C4-2B (cell line): ENCODE results near the gene PTPRN2.

Source experiments
- H3K27ac ChIP-seq: fragments of 450-650 bp; 2 replicates; pipeline ENCODE4 v1.5.1; 2017
- ZFX ChIP-seq: fragments of 450-650 bp; IDR thresholded peaks from 2 replicates; pipeline ENCODE4 v1.6.1; 2017
- TF ChIP-seq, protein P1 (sequence below): fragments of 450-650 bp; conservative IDR thresholded peaks from 2 replicates; pipeline ENCODE4 v1.5.1; 2017; ENCODE audit warnings: mild to moderate bottlenecking

PTPRN2 gene

DNA sequence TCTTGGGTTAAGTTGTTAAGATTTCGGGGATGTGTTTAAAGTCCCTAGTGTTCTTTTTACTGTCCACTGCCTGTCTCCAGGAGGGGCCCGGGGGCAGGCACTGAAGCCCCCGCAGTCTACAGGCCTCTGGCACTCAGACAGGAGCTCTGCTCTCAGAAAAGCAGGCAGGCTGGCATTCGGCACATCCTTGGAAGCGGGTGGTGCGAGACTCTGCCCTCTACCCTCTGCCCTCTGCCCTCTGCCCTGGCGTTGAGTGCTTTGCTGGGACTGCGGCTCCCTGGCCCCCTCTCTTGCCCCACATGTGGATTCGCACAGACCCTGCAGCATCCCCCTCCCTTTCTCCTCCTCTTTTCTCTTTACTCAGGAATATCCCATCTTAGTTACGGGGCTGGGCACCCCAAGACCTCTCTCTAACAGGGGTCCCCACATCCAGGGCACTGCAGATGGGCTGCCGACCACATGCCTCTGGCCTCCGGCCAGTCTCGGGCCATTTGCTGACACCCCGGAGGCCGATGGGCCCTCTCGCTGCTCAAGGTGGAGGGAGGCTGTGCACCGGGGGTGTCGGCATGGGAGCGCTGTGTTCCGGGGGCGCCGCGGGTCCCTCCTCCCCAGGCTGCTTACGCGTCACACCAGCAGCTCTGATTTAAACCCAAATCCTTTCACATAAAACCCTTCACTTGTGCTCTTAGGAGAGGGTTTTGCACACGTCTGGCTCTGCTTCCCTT, 770.9 kb downstream of the PTPRN2 start:
- H3K27ac ChIP-seq: no peak overlapping the region
- TF ChIP-seq ZFX: no peak
- TF ChIP-seq, protein P1, sequence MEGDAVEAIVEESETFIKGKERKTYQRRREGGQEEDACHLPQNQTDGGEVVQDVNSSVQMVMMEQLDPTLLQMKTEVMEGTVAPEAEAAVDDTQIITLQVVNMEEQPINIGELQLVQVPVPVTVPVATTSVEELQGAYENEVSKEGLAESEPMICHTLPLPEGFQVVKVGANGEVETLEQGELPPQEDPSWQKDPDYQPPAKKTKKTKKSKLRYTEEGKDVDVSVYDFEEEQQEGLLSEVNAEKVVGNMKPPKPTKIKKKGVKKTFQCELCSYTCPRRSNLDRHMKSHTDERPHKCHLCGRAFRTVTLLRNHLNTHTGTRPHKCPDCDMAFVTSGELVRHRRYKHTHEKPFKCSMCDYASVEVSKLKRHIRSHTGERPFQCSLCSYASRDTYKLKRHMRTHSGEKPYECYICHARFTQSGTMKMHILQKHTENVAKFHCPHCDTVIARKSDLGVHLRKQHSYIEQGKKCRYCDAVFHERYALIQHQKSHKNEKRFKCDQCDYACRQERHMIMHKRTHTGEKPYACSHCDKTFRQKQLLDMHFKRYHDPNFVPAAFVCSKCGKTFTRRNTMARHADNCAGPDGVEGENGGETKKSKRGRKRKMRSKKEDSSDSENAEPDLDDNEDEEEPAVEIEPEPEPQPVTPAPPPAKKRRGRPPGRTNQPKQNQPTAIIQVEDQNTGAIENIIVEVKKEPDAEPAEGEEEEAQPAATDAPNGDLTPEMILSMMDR: no peak

DNA sequence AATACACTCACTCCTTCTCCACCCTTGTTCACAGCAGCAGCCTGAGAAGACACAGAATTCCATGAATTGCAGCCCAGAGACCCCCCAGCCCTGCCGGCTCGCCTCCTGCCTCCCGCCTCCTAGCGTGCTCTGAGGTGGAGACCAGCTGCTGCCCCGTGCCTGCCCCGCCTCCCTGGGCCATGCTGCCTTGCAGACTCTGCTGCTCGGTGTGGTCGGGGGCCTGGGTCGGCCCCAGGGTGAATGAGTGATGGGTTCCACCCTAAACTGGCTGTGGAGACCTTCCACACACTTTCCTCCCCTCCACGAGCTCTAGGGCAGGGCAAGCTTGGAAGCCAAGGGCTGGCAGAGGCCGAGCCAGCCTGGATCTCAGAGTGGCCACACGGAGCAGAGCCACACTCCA, 771.5 kb downstream of the PTPRN2 start:
- no peak overlapping the region for H3K27ac ChIP-seq
- TF ChIP-seq, protein P1: no peak
- TF ChIP-seq ZFX: no peak

DNA sequence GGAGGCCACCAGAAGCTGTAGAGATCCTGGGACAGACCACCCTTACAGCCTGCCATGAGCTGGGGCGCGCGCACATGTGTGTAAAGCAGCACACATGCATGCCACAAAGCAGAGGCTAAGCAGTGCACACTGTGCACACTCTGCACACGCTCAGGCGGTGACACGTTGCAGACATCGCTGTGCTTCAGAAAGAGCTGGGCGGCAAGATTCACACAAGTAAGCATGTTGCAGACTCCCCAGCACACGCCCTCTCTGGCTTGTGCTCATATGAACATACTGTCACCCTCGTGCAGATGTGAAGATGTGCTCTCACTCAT, 772.0 kb downstream of the PTPRN2 start:
- TF ChIP-seq, protein P1: no peak
- TF ChIP-seq ZFX: no peak
- H3K27ac ChIP-seq: no peak overlapping the region

DNA sequence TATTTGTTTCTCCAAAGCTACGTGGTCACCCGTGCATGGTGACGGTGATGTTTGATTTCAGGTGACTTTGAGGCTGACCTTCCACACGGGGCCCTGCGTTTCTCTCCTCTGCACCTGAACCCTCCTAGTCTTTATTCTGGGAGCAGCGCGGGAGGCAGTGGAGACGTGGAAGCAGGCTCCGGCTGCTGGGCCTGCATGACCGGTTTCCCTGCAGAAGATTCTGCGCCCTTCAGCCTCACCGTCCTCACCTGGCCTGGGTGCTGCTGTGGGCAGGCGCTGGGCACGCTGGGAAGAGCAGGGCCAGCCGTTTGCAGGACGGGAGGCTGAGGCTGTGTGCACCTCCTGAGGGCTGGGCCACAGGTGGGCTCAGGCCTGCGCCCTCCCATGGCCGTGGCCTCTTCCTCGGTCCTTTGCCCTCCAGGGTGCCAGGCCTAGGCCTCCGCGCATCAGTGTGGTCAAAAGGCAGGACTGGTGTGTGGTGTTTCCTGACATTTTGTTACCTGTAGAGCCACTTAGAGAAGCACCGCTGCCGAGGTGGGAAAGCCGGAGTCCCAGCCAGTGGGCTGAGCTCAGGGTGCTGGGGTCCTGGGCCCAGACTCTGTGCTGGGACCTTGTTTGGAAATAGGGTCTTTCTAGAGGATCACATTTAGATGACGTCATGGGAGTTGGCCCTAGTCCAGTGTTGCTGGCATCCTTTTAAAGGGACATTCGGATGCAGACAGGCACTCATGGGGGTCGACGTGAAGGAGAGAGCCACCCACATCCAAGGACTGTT, 772.5 kb downstream of the PTPRN2 start:
- TF ChIP-seq, protein P1: no peak
- no peak for TF ChIP-seq ZFX
- peak overlapping the region; percentile 1; the same call in 1 of the 2 replicates for H3K27ac ChIP-seq

DNA sequence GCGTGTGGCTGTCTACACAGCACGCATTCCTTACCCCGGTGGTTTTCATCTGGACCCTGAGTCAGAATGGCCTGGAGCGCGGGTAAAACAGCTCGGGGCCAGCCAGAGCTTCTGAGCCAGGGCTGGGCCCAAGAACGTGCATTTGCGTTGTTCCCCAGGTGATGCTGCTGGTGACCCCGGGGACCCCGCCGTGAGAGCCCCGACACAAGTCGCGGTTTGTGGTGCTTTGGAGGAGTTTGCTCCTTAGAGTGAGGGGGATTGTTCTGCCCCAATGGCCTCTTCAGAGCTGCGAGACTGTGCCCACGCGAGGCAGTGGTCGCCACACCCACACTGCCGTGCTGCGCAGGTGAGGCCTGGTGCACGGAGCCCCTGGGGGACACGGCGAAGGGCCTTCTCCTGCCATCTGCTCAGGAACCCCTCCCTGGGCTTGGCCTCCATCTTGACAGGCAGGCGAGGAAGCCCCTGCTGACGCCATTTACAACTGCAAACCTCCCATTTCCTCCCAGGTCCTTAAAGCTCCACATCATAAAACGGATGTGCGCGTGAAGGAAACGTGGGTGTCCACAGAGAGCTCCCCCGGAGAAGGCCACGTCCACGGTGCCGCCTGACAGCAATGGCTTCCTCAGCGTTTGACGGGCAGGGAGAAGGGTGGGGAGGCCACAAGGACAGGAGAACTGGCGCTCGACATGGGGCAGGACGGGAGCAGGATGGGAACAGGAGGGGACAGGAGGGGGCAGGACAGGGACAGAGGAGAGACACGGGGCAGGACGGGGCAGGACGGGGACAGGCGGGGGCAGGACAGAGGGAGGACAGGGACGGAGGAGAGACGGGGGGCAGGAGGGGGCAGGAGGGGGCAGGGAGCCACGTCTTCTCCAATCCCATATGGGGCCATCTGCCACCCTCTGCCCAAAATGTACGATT, 773.6 kb downstream of the PTPRN2 start:
- TF ChIP-seq ZFX: no peak
- TF ChIP-seq, protein P1: no peak
- H3K27ac ChIP-seq: no peak overlapping the region

DNA sequence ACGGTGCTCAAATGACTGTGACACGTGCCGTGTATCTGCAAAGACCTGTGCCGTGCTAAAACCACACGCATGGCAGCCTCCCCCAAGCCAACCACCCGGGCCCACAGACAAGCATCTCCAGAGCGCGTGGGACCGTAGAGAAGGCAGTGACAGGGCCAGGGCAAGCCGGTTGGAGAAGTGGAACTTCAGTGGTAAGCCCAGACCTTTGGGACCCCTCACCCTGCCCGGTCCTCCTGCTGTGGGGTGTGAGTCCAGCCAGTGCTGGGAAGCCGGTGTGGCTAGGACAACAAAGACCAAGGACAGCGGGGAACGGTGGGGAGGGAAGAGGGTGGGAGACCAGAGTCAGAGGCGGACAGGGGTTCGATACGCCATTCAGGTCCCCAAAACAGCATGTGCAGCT, 774.6 kb downstream of the PTPRN2 start:
- no peak for TF ChIP-seq ZFX
- TF ChIP-seq, protein P1: no peak
- no peak overlapping the region for H3K27ac ChIP-seq
